Erythroblast (primary cell): ENCODE results near the gene FREM3.
"Not testable (repeated sequence)": the region's sequence is repeated elsewhere in the genome, so short reads cannot be mapped to it uniquely, and the experiment has no call there.

Source experiments
- DNase-seq, 2 experiments: peaks; one replicate each; lab custom pipeline; 2025; lab: John Stamatoyannopoulos, UW
- GATA1 ChIP-seq: IDR thresholded peaks from 2 replicates; pipeline ENCODE4 v1.6.1; 2011; ENCODE audit warnings: low read depth, mild to moderate bottlenecking, control low read depth, low read length, moderate library complexity
- POLR2A ChIP-seq: IDR thresholded peaks from 2 replicates; pipeline ENCODE4 v1.6.1; 2011; ENCODE audit warnings: mild to moderate bottlenecking, low read length

FREM3 gene

GRCh38 chr4:143581331-143581946 lies 119.0 kb downstream of the FREM3 start:
- TF ChIP-seq GATA1 = no peak
- TF ChIP-seq POLR2A = no peak
- DNase-seq = peak in 1 of 2 experiments; percentile 4

- DNase-seq = peak; percentile 35 to 72
- TF ChIP-seq GATA1 = no peak
- TF ChIP-seq POLR2A = no peak
Measured at GRCh38 chr4:143575331-143575730, 125.1 kb downstream of the FREM3 start.

- TF ChIP-seq GATA1 (no peak), POLR2A (no peak)
Measured at GRCh38 chr4:143564472-143564871, 136.0 kb downstream of the FREM3 start.

GRCh38 chr4:143559757-143560147 lies 140.7 kb downstream of the FREM3 start:
- DNase-seq = peak in 1 of 2 experiments; percentile 42
- no peak for TF ChIP-seq POLR2A

More at GRCh38 chr4:143564472-143564871, 136.0 kb downstream of the FREM3 start:
- DNase-seq = no peak

GRCh38 chr4:143558823-143559756 lies 141.4 kb downstream of the FREM3 start:
- TF ChIP-seq GATA1 (no peak), POLR2A (peak; percentile 62)
- DNase-seq = peak; percentile 88 to 92

GRCh38 chr4:143558286-143558685 lies 142.2 kb downstream of the FREM3 start:
- TF ChIP-seq GATA1 = no peak
- TF ChIP-seq POLR2A = no peak
- DNase-seq = peak in 1 of 2 experiments; percentile 55

- TF ChIP-seq POLR2A = no peak
- TF ChIP-seq GATA1 = no peak
- no peak for DNase-seq
Measured at GRCh38 chr4:143555676-143556075, 144.8 kb downstream of the FREM3 start.

GRCh38 chr4:143554728-143555597 lies 145.5 kb downstream of the FREM3 start:
- no peak for TF ChIP-seq GATA1
- TF ChIP-seq POLR2A = no peak

GRCh38 chr4:143549928-143550327 lies 150.5 kb downstream of the FREM3 start:
- DNase-seq = no peak
- TF ChIP-seq GATA1 = no peak
- no peak for TF ChIP-seq POLR2A

More at GRCh38 chr4:143554728-143555597, 145.5 kb downstream of the FREM3 start:
- DNase-seq = no peak

GRCh38 chr4:143539670-143540023 lies 160.8 kb downstream of the FREM3 start:
- no peak for TF ChIP-seq GATA1
- no peak for TF ChIP-seq POLR2A
- DNase-seq = no peak

GRCh38 chr4:143538979-143539669 lies 161.4 kb downstream of the FREM3 start:
- TF ChIP-seq POLR2A (no peak), GATA1 (no peak)
- no peak for DNase-seq

- TF ChIP-seq GATA1 (no peak), POLR2A (no peak)
- DNase-seq = no peak
Measured at GRCh38 chr4:143531788-143532491, 168.5 kb downstream of the FREM3 start.

- no peak for TF ChIP-seq GATA1
- no peak for TF ChIP-seq POLR2A
- peak; percentile 32 to 57 for DNase-seq
Measured at GRCh38 chr4:143531380-143531779, 169.1 kb downstream of the FREM3 start.

- DNase-seq = not testable (repeated sequence)
Measured at GRCh38 chr4:143528046-143528445, 172.4 kb downstream of the FREM3 start.
